Measurements from ENCODE around the gene ALPP.
"Not testable (repeated sequence)": the region's sequence is repeated elsewhere in the genome, so short reads cannot be mapped to it uniquely, and the experiment has no call there.

Gene ALPP

DNA sequence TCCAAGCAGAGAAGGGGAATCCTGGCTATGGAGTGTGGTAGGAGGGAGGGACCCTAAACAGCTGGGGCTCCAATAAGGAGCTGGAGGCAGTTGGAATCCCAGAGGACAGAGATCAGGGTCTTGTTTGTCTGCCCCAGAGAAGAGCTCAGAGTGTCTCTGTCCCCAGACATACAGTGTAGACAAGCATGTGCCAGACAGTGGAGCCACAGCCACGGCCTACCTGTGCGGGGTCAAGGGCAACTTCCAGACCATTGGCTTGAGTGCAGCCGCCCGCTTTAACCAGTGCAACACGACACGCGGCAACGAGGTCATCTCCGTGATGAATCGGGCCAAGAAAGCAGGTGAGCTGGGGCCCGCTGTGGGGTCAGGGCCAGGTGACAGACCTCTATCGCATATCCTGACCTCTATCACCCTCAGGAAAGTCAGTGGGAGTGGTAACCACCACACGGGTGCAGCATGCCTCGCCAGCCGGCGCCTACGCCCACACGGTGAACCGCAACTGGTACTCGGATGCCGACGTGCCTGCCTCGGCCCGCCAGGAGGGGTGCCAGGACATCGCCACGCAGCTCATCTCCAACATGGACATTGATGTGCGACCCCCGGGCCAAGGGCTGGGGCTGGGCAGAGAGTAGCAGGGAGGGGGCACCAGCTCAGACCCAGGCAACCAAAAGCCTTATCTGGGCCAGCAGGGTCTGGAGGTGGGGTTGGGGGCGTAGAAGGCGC lies 29.0 kb downstream of the ALPP start:
- not testable (repeated sequence) for DNase-seq

DNA sequence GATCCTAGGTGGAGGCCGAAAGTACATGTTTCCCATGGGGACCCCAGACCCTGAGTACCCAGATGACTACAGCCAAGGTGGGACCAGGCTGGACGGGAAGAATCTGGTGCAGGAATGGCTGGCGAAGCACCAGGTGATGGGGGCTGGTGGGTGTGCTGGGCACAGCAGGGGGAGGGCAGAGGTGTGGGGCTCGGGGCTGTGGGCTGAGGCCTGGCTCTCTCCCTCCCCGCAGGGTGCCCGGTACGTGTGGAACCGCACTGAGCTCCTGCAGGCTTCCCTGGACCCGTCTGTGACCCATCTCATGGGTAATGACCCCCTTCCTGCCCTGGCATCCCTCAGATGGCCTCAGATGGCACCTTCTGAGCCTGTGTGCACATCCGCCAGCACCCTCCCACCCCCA lies 29.7 kb downstream of the ALPP start:
- not testable (repeated sequence) for DNase-seq

DNA sequence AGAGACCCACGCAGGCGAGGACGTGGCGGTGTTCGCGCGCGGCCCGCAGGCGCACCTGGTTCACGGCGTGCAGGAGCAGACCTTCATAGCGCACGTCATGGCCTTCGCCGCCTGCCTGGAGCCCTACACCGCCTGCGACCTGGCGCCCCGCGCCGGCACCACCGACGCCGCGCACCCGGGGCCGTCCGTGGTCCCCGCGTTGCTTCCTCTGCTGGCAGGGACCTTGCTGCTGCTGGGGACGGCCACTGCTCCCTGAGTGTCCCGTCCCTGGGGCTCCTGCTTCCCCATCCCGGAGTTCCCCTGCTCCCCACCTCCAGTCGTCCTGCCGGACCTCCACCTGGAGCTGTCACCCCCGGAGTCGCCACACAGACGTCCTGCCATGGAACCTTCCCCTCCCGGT lies 31.1 kb downstream of the ALPP start:
- not testable (repeated sequence) for DNase-seq

DNA sequence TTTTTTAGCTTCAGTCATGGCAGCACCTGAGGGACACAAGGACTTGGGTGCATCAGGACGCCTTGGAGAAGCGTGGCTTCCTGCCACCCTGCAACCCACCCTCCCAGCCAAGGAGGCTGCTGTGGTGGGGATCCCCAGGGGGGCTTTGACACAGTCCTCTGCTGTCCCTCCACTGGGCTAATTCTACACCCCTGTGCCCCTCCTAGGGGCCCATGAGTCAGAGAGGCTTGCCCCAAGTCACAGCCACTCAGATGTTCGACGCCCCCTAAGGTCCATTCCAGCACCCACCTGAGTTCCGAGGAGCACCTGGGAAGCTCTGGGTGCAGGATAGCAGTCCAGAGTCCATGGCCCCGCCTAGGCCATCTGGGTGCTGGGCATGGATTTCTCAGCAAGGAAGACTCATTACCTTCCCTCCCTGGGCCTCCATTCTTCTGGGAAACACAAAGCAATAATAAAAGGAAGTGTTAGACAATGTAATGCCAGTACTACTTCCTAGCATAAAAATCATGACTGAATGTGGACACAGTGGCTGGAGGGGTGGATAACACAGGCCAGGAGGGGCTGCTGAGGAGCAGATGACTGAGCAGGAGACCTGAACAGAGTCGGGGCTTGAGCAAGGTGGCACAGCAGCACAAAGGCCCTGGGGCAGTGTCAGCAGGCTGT lies 31.8 kb downstream of the ALPP start:
- no peak for DNase-seq

DNA sequence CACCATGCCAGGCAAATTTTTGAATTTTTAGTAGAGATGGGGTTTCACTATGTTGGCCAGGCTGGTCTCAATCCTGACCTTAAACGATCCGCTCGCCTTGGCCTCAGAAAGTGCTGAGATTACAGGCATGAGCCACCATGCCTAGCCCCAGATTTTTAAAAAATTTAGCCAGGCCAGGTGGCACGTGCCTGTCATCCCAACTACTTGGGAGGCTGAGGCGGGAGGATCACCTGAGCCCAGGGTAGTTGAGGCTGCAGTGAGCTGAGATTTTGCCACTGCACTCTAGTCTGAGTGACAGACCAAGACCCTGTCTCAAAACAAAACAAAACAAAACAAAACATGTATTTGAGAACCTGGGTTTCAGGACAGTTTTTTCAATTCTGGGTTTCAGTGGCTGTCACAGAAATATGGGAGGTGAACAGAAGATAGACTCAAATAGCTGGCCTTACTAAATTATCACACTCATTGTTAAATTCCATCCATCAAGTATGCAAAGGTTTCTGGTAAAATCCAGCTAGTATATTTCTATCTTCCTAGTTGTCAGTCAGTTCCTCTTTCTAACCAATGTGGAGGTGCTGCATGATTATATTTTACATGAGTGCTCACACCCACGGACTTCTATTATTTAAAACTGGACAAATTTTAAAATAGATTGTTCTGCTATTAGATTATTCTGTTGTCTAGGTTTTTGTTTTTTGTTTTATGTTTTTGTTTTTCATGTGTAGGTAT lies 33.5 kb downstream of the ALPP start:
- DNase-seq = no peak

DNA sequence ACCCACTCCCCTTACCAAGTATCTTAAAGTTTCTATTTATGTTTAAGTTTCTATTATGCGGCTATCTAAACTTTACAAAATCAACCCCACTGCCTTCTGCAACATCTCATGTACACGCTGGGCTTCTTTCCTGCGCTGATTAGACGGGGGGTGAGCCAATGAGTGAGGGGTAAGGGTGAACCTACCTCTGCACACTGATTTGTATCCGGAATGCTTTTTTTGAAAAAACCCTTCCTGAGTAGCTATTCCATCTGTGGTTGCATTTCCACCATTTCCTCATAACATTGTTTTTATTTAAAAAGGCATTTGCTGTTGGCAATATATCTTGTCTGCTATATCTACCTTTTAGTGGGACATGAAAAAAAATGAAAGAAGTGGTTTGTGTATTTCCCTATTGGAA lies 34.4 kb downstream of the ALPP start:
- DNase-seq = no peak

DNA sequence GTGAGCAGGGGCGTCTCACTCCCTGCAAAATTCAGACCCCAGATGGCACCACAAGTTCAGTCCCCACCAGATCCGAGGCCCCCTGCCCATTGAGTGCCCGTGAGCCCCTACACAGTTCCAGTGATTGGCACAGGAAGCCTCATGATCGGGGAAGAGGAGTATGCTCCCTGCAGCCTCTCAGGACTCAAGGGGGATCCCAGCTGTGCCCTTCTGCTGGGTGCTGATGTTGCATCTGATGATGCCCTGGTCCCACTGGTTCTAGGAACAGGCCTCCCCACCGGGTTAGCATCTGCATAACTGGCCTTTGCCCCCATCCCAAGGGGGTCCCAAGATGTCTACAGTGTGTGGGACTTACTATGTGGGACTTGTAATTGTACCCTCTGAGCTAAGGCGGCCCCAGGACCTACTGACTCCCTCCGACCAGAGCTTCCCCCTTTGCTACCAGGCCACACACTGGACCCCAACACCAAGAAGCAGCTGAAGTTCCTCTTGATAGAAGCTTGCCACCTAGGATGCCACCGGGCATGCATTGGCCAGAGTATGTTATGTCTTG lies 36.7 kb downstream of the ALPP start:
- DNase-seq = no peak

DNA sequence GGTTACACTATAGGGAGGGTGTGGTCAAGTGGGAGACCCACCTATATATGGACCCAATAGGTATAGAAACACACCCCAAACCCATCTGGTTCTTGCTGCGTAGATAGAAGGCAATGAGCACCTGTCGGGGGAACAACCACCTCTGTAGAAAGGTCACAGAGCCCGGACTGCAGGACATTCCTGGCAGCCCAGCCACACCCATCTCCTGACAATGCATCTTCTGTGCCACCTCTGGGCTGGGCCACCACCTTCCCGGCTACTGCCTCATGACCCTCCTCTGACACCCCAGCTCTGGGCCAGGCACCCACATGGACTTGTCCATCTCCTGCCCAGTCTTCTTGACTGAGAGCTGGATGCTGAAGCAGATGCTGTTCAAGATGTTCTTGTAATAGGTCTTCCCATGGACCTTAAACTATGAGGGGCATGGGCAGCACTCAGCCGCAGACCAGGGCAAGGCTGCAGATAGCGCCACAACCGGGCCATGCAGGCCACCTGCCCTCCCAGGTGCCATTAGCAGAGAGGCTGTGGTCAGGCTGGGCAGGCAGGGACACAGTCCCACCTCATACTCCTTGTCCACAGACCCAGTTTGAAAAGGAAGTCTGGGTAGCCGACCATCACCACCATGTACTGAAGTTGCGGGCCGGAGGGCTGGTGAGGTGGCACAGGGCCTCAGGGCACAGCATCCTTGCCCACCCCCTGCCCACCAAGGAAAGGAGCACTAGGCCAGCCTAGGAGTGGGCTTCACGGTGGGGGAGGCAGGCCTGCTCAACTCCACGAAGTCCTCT lies 37.4 kb downstream of the ALPP start:
- DNase-seq = no peak

DNA sequence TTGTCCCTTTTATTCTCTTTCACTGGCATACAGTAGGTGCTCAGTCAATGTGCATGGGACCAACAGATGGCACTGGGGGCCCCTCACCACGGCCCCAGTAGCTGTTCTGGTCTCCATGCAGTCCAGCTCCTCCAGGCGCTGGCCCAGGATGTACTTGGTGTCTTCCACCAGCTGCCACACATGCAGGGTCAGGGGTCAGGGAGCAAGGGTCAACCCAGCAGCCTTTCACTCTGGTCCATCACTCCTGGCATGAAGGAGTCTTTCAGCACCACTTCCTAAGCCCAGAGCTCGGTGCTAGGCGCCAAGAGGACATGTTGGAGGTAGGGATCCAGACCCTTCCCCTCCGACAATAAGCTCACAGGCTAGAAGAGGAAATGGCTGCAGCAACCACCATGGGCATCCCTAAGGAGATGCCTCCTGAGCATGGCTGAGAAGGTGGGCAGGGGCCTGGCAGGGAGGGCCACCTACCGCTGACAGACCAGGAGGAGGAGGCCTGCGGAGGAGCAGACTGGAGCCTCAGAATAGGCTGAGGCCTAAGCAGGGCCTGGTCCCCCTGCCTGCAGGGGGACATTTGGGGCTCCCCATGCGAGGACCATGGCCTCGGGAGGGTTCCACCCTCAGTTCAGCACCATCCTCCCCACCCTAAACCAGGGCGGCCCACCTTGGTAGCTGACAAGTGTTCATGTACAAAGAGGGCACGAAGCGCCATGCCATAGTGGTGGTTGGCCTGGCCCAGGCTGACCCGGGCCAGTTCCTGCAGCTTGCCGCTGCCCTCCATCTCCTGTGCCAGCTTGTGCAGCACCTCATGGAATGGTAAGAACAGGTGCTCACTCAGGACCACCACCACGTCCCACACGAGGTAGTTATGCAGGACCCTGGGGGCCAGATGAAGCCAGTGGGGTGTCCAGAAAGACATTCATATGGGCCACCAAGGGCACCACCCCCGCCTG lies 38.2 kb downstream of the ALPP start:
- no peak for DNase-seq

DNA sequence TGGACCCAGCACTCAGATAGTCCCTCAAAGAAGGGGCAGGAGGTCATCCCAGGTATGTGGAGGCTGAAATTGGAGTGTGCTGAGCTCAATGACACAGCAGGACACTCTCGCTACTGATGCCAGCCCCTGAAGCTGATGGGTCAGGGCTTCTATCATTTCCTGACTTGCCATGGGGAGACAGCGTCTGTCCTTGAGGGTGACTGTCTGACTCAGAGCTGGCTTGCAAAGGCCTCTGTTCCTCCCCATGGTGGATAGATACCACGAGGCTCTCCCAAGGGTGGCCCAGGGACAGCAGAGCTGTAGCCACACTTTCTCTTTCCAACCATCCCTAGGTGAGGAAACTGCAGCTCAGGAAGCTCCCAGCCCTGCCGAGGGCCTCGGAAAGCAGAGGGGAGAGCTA lies 38.9 kb downstream of the ALPP start:
- DNase-seq = no peak

DNA sequence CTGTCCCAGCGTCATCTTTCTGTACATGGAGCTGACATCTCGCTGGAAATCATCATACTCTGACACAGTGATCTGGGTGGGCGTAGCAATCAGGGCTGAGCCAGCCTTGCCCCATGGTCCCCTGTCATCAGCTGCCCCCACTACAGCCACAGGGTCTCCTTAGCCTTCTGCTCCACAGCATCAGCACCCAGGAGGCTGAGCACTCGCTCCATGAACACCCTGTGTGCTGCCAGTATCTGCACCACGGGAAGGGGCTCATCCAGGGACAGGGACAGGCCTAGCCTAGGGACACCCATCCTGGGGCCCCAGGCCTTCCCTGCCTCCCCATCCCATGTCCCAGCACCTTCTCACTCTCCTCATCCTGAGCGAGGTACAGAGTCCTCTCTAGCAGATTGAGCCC lies 39.5 kb downstream of the ALPP start:
- no peak for DNase-seq

DNA sequence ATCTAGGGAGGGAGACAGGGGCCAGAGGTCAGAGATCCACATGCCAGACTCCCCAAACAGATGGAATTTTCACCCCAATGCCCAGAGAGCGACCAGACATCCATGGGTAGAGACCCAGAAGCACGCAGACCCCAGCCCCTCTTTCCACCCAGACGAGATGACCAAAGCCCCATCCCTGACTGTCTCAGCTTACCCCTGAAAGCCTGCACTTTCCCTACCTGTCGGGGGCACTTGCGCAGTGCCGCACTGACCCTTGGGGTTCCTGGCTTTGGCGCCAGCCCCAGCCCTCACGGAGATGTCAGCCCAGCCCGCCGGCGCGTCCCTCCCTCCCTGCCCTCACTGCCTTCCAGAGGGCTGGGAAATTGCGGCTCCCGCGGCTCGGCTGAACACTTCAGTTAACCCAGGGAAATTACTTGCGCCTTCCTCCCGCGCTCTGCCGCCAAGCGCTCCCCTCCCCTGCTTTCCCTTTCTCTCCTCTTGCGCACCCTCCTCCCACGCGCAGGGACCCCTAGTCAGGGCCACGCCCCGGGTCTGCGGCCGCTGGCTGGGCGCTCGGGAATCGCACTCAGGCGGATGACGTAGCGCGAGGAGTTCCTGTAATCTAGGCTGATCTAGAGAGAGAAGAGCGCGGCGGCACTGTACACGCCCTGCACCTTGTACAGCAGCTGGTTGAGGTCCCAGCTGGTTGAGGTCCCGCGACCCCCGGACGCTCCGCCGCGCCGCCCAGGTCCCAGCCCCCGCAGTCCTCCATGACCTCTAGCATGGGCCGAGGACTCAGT lies 40.1 kb downstream of the ALPP start:
- peak; percentile 51 for DNase-seq

DNA sequence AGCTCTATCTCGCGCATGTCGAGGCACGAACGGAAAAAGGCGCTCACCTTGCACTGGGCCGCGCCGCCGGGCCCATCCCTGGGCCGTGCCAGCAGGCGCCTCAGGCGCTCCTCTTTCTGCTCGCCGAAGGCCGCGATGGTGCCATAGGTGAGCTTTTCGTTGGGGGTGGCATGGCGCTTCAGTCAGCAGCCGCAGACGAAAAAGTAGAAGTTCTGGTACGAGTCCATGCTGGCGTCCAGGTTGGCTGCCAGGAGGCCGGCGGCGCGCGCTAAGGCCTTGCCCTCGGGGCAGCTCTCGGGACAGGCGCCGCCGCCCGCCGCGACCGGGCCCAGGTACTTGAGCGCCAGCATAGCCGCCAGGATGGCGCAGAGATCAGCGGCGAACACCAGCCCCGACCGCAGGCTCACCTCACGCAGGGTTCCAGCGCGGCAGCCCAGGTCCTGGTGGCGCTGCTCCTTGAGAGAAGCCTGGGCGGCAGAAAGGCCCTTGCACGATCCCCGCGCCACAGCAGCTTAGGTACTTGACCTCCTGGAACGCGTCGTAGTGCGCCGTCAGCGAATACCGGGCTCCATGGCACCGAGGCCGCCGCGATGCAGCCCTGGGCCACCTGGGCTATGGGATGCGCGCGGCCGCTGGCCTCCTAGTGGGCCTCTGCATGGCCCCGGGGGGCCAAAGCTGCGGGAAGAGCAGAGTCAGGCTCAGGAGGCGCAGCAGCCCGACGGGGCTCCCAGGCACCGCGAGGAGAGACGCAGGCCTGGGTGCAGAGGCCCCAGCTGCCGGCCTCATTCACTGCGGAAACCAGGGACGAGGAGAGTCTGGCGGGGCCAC lies 40.9 kb downstream of the ALPP start:
- DNase-seq = no peak

DNA sequence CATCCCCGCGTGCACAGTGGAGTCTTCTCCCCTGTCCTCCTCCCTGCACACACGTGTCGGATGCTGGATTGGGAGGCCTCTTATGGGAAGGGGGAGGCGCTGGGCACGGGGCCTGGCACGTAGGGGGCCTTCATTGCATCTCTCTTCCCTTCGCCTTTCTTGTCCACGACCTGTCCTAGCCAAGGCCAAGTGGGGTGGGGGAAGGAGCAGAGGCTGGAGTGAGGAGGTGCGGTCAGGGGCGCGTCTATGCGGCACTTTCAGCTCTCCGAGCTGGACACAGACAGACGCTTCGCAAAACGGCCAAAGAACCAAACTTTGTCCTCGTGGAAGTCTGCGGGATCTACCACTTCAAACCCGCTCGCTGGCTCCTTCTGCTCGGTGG lies 41.5 kb downstream of the ALPP start:
- no peak for DNase-seq

DNA sequence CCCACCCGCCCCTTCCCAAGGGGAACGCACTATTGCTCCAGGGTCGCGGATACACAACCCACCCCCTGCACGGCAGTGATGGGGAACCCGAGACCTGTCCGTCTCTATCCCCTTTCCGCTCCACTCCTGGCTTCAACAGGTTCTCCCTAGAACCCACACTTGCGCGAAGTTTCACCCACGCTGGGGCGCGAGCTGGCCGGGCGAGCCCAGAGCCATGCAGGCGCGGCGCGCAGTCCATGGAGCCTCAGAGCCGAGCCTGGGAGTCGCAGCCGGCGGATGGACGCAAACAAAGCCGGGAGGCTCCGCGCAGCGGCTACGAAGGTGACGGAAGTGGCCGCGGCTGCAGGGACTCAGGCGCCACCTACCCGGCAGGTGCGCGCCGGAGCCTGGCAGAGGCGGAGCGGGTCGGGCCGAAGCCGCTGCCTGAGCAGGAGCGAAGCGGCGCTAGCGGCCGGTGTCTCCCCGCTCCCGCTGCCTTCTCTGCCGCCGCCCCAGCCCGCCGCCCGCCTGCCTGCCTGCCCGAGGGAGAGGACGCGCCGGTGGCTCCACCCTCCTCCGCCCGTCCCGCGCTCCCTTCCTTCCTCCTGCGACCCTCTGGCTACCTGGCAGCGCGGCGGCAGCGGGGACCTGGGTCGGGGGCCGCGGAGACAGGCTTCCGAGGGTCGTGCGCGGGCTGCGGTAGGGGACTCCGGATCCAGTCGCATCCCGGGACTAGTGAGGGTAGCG lies 42.1 kb downstream of the ALPP start:
- DNase-seq = no peak

DNA sequence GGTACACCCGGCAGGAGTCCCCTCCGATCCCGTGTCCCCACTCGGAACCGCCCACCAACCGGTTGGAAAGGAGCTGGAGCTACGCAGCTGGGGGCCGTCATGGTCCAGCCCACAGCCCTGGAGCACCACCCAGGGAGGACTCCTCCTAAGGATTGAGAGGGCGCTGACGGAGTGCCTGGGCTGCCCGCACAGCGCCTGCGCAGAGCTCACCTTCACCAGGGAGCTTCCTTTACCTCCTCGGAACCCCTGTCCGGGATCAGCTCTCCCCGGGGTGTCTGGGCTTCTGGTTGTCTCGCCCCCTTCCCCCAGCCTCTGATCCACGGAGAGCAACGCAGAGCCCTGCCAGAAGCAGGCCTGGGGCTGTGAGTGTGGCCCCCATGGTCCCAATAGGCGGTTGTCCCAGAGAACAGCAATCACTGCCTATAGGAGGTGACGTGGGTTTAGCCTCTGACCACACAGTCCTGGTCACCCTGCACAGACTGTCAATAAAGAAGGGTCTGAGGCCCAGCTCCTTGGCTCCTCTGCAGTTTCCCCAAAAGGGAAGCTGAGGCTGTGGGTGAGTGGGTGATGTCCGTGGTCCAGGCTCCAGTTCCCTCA lies 42.7 kb downstream of the ALPP start:
- no peak for DNase-seq

DNA sequence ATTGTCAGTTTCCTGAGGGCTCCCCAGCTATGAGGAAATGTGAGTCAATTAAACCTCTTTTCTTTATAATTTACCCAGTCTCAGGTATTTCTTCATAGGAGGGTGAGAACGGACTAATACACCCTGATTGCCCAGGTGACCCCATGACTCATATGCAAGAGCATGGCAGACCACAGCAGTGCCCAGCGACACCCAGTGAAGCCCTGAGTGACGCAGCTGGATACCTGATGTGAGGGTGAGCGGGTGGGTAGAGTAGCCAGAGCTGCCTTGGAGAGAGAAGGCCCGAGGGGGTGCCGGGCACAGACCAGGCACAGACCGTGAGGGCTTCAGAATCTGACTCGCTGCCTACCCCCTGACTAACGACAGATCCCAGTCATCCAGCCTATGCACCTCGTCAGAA lies 43.5 kb downstream of the ALPP start:
- no peak for DNase-seq

DNA sequence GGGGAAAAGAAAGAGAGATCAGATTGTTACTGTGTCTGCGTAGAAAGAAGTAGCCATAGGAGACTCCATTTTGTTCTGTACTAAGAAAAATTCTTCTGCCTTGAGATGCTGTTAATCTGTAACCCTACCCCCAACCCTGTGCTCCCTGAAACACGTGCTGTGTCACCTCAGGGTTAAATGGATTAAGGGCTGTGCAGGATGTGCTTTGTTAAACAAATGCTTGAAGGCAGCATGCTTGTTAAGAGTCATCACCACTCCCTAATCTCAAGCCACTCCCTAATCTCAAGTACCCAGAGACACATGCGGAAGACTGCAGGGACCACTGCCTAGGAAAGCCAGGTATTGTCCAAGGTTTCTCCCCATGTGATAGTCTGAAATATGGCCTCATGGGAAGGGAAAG lies 44.4 kb downstream of the ALPP start:
- DNase-seq = not testable (repeated sequence)

DNA sequence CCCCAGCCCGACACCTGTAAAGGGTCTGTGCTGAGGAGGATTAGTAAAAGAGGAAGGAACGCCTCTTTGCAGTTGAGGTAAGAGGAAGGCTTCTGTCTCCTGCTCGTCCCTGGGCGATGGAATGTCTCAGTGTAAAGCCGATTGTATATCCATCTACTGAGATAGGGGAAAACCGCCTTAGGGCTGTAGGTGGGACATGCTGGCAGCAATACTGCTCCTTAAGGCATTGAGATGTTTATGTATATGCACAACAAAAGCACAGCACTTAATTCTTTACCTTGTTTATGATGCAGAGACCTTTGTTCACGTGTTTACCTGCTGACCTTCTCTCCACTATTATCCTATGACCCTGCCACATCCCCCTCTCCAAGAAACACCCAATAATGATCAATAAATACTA lies 44.9 kb downstream of the ALPP start:
- not testable (repeated sequence) for DNase-seq
